HG03039 (cell line): ENCODE measurements around the gene PAX2.

Experiments used
- ATAC-seq: cut with Tn5 transposase; IDR thresholded peaks from one replicate; pipeline ENCODE4 v1.9.1; 2021; ENCODE audit warnings: mild to moderate bottlenecking, moderate library complexity; ENCODE audit not compliant: unreplicated experiment

The PAX2 gene

GRCh38 chr10:100782461-100783244, 37.3 kb downstream of the PAX2 start:
- no peak for ATAC-seq

GRCh38 chr10:100784126-100784525, 38.7 kb downstream of the PAX2 start:
- no peak for ATAC-seq

- ATAC-seq, result no peak
Measured at GRCh38 chr10:100786591-100786990, 41.2 kb downstream of the PAX2 start.

GRCh38 chr10:100788002-100788903, 42.9 kb downstream of the PAX2 start:
- no peak for ATAC-seq

DNA sequence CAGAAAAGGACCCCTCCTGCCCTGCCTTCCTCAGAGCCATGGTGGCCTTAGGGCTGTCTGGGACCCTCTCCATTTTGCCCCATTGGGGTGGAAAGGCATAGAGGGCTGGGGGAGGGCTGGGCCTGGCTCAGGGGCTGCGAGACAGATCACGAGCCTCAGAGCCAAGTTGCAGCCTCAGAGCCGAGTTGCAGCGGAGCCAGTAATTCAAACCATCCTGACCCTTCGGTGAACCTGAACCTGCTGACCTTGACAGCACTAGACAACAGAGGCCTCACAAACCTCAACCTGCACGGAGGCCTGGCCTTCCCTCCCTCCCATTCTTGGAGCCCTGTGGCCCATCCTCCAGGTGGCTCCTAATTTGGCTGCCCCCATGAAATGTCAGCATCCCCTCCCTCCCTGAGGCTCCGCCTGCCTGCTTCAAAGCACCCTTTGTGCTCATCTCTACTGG, 45.4 kb downstream of the PAX2 start:
- no peak for ATAC-seq

DNA sequence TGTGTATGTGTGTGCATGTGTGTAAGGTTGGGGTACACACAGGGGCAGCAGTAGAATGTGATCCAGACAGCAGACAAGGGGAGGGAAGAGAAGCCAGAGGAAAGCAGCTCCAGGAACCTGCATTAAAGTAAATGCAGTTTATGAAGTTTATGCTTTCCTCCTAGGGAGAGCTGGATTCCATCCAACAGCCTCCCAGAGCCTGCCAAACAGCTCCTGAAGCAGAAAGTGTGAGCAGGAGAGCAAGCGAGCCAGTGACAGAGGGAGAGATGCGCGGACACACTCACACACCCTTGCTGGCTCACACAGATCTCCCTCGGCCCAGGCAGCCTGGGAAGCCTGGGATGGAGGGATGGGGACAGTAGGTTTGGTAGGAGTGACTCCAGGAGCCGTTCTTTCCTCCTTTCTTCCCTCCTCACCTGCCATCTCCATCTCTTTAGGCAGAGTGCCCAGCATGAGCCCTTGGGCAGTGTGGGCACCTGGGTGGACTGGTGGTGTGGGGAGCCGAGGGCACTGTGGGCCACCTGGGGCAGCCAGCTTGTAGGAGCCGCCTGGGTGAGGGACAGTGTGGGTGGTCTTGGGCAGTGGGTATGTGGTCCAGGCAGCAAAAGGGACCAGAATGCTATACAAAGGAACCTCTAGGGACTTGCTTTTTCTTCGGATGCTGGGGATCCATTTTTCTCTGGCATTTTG, 46.1 kb downstream of the PAX2 start:
- no peak for ATAC-seq

DNA sequence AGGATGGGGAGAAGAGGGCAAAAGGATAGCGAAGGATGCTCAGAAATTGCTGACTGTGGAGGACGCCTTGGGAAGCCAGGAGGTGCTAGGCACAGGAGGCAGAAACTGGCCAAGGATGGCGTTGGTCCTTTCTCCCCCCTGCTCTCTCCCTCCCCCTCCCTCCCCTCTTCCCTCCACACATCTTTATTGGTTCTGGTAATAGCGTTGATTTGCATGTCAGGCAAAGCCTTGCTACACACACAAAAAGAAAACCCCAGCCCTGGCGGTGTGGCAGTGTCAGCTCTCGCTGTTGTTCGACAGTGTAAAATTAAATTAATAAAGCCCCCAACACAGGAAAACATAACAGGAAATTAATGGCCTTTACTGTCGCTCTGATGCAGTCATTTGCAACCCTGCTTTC, 47.2 kb downstream of the PAX2 start:
- ATAC-seq, result no peak

DNA sequence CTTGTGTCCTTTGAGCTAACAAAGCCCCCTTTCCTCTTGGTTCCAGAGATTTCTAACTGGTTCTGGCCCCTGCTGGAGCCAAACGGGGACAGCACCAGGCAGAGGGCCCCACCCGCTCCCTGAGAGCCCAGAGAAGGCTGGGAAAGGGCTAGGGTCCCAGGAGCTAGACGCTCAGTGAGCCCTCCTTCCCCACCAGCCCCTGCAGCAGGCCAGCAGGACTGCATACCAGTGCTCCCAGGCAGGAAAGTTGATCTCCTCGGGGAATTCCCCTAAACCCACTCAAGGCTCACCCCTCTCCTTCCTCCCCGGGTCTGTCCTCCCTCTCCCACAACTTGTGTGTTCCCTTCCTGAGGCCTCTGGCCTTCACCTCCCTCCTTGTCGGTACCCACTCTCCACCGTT, 47.7 kb downstream of the PAX2 start:
- no peak for ATAC-seq

DNA sequence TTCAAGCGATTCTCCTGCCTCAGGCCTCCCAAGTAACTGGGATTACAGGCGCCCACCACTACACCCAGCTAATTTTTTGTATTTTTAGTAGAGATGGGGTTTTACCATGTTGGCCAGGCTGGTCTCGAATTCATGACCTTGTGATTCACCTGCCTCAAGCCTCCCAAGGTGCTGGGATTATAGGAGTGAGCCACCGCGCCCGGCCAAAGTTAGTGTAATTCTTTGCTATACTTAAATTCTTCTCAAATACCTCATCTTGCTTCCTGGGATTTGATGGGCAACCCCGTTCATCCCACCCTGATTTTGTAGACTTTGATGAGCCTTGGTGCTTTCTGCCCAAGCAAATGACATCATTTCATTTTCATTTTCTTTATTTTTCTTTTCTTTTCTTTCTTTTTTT, 54.5 kb downstream of the PAX2 start:
- no peak for ATAC-seq

DNA sequence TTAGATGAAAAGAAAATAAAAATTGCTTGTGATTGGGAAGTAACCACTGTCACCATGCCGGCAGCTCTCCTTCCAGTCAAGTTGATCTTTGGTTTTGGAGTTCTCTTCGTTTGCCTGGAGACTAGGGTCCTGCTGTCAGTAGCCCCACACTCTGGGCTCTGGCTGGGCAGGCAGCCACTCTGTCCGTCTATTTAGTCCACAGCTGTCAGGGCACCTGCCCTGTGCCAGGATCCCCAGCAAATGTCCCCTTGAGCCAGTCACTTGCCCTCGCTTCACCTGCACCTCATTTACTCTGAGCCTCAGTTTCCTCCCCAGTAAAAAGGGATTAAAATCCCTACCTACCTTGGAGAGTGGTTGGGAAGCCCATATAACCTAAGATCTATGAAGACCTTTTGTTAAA, 55.5 kb downstream of the PAX2 start:
- ATAC-seq, result no peak

- no peak for ATAC-seq
Measured at GRCh38 chr10:100802196-100802595, 56.8 kb downstream of the PAX2 start.

- ATAC-seq, result no peak
Measured at GRCh38 chr10:100802607-100803006, 57.2 kb downstream of the PAX2 start.

DNA sequence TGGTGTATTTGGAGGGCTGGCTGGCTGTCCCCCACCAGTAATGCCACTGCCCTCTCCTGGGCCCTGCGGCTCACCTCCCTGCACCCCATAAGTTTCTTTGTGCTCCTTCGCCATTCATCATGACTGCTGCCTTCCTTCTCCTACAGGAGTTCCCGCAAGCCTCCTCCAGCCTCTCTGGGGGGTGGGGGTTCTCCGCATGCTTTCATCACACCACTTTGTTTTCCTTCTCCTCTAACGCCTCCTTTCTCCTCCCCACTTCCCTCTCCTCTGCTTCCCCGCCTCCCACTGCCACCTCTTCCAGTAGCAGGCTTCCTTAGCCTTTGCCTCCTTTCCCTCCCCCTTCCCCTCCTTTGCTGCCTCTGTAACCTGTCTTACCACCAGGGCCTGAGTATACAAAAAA, 58.1 kb downstream of the PAX2 start:
- ATAC-seq, result no peak

- no peak for ATAC-seq
Measured at GRCh38 chr10:100803908-100804307, 58.5 kb downstream of the PAX2 start.

GRCh38 chr10:100805543-100806355, 60.4 kb downstream of the PAX2 start:
- ATAC-seq, result no peak

DNA sequence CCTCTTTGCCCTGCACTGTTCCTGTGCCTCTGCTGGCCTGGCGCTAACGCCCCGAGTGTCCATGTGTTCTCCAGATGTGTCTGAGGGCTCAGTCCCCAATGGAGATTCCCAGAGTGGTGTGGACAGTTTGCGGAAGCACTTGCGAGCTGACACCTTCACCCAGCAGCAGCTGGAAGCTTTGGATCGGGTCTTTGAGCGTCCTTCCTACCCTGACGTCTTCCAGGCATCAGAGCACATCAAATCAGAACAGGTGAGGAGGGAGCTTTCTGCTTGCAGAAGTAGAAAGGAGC, 60.9 kb downstream of the PAX2 start:
- no peak for ATAC-seq

- ATAC-seq, result no peak
Measured at GRCh38 chr10:100807241-100807951, 62.0 kb downstream of the PAX2 start.

- no peak for ATAC-seq
Measured at GRCh38 chr10:100808876-100809275, 63.5 kb downstream of the PAX2 start.

DNA sequence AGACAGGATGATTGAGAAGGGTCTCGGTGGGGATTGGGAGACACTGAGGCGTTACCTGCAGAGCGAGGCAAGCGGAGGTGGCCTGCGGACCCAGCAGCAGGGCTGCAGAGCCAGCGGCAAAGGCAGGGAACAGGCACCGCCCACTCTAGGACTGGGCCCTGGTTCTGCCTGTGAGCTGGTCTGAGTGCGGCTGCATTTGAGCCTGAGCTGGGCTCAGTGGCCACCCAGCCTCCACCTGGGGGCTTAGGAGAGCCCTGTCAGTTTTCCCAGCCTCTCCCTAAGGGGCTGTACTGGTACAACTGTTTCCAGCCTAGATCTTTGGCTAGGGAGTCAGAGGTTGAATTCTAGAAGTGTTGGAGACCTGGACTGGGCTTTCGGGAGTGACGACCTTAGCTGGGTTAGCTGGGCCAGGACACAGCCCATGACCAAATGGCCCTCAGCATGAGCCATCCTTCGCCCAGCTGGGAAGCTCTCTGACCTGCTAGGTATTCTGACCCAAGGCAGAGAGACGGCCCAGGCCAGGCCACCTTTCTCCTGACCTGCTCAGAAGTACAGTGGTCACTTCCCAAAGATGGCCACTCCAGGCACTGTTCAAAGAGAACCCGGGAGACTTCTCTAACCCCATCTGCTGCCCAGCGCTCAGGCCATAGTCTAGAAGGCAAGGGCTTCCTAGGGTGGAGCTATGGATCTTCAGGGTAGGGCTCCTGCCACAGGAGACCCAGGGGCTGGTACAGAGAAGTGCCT, 64.9 kb downstream of the PAX2 start:
- no peak for ATAC-seq

DNA sequence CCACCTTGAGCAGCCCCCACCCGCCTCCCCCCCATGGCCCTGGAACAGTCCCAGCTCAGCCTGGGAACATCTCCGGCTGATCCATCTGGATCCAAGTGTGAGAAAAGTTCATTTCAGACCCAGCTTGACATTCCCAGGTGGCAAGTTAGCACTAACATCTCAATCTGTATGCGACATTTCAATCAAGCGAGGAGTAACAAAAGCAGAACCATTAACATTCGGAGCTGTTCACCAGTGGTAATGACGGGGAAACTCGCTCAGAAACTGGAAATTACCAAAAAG, 65.4 kb downstream of the PAX2 start:
- ATAC-seq, result no peak
